GM21576 (cell line): ENCODE measurements around the gene THSD4.

Experiments used
- ATAC-seq: cut with Tn5 transposase; IDR thresholded peaks from one replicate; pipeline ENCODE4 v1.9.1; 2021; ENCODE audit warnings: mild to moderate bottlenecking, moderate library complexity; ENCODE audit not compliant: unreplicated experiment

The THSD4 gene

DNA sequence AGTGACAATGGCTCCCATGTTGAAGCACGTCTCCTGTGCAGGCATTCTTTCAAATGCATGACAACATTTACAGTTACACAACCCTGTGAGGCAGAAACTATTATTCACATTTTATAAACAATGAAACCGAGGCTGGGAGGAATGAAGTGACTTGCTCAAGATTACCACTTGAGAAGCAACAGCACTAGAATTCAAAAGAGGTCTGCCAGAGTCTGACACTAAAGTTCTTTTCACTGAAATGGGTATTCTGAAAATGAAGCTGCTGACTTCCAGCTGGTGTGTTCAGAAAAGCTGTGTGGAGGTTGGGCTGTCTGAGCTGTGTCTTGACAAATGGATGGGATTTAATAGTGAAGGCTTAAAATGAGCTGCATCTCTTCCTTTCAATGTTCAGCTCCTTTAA lies 104.4 kb downstream of the THSD4 start:
- no peak for ATAC-seq

DNA sequence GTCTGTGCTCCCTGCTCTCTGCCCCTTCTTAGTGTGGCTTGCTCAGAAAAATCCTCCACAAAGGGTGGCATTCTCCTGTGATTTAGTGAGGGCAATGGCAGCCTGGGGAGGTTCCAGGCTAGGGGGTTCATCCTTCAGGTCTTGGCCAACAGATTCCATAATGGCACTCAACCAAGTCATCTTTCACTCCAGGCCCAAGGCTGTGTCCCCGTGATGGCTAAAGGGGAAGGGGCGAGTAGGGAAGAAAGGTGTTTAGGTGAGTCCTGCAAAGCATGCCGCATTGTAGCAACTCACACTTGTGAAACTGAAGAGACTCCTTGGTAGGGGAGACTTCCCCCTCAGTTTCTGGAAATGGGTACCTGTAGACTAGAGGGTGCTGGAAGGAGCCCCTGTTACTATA lies 105.6 kb downstream of the THSD4 start:
- no peak for ATAC-seq

DNA sequence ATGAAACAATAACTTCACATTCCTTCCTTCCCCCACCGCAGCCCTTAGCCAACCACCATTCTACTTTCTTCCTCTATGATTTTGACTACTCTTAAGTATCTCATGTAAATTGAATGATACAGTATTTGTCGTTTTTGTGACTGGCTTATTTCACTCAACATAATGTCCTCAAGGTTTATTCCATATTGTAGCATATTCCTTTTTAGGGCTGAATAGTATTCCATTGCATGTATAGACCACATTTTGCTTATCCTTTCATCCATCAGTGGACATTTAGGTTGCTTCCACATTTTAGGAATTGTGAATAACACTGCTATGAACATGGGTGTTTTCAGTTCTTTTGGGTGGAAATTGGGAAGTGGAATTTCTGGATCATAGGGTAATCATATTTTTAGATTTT lies 106.1 kb downstream of the THSD4 start:
- ATAC-seq: no peak

DNA sequence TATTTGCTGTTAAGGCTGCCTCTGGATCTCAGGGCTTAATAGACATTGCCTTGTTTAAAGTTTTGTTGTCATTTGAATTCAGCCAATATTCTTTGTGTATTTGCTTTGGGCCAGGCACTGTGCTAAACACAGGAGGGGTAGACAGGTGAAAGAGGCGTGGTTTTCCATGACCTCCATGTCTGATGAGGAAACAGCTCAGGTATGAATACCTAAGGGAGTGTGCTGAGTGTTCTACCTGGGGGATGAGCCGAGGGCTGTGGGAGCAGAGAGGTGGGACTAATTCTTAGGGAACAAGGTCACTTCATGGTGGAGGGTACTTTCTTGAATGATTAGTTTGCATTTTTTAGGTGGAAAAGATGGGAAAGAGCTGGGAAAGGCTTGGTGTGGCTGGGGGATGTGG lies 108.2 kb downstream of the THSD4 start:
- no peak for ATAC-seq

DNA sequence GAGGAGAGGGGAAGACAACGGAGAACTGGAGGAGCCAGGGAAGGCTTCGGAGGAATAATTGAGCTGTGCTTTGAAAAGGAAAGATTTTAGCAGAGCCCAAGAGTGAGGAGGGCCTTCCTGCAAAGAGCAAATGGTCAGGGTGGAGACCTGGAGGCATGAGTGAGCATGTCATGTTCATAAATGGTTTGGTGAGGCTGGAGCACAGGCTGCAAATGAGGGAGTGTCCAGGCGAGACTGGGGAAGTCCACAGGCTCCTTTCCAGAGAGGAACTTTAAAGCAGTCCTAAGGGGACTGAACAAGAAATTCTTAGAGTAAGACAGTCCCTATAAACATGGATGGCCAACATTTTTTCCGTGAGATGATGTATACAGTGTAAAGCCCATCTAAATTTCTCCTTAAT lies 108.8 kb downstream of the THSD4 start:
- ATAC-seq: no peak

DNA sequence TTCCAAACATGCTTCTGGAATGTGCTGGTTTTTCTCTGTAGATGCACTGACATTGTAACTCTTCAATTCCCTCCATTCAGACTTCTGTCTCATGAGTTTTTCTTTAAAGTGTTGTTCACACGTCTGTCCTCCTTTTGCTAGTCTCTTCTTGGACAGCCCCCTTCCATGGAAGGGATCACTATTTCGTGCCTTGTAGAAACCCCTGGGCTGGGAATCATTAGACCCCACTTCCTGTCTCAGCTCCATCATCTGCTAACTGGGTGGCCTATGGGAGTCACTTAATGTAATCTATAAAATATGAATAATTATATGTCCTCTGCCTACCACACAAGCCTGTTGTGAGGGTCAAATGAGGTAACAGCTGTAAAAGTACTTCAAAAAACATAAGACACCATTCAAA lies 110.6 kb downstream of the THSD4 start:
- no peak for ATAC-seq

DNA sequence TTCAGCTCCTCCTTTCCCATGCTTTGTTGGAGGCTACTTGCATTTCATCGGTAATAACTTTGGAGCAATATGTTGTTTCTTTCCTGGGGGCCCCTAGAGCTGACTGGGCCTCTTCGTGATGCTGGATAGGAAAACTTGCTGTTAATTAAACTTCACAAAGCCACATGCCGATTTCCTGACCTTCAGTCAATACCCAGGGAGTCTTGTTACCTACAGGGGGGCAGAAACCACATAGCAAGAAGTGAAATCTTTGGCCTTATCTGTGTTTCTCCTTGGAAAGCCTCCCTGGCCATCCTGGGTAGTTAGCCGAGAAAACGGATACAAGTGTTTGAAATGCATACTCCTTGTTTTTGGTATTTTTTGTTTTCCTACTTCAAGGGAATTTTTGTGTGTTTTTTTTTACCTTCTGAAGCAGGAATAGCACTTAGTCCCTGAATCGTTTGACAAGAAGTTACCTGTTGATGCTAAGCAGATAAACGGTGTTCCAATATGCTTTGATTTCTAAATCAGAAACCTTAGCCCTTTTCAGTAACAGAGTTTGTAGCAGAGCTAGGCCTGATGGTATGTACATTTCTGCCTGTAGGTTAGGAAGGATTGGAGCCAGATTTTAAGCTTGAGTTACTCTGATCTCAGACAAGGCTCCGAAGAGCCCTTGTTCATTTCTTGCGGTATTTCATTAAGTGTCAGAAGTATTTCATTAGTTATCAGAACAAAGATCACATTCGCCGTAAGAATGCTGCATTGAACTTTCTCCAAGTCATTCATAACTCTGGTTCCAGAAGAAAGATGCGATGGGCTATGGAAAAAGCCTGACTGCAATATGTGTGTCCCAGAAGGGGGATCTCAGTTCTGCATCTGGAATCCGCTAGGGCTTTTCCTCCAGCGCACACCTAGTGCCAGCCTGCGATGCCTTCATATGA lies 111.5 kb downstream of the THSD4 start:
- no peak for ATAC-seq

DNA sequence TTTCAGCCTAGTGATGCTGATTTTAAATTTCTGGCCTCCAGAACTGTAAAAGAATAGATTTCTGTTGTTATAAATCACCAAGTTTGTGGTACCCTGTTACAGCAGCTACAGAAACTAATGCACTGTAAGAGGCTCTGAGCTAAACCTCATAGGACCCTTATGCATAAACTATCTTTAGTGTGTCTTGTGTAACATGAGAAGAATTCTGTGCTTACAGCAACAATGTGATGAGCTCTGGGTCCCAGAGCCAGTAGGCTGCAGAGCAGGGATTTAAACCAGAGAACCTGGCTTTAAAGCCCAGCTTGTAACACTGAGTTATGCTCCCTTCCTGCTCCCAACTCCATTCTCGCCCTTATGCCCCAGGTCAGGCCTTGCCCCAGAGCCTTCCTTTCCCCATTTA lies 113.1 kb downstream of the THSD4 start:
- ATAC-seq: no peak

DNA sequence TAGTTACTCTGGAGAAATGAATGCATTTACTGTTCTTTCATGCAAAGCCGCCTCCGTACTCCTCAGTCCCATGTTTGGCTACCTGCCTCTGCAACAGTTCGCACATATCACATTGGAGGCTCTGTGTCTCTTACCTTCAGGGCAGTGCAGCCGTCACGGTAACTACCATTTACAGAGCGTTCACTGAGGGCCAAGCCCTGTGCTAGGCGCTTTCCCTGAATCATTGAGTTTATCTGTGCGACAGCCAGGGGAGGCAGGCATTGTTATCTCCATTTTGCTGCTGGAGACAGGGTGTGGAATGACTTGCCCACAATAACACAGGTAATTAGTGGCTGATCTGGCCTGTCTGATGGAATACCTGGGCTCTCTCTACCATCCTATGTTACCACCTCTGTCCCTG lies 115.0 kb downstream of the THSD4 start:
- ATAC-seq: no peak

DNA sequence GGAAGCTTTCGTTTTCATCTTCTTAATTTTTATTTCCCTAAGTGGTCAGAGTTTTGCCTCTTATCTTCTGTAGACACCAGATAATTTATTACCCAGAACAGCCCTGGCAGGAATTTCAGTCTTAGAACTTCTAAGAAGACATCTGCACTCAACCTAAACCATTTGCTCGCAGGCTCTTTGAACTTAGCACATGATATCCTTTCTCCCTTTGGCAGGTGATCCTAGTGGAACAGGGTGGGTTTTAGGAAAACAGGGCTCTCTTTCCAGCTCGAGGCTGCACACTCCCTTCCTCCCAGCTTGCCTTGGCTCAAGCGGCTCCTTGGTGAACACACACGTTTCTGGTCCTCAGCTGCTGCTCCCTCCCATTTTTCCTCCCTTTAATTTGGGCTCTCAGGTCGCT lies 116.5 kb downstream of the THSD4 start:
- ATAC-seq: no peak

DNA sequence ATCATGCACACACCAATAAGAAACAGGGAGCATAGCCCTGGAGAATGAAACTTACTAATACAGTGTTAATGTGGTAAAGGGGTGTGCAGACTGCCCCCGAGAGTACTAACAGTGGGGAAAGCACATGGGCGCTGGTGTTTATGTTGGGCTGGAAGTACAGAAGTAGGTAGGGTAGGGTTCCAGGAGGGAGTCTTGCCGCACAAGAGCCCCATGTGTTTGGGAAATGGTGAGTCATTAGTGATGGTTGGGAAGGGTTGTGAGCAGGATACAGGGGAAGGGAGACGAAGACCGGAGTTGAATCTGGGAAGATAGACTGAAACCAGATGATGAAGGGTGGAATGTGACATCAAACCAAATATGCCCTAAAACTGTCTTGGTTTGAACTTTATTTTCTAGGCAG lies 117.1 kb downstream of the THSD4 start:
- no peak for ATAC-seq

DNA sequence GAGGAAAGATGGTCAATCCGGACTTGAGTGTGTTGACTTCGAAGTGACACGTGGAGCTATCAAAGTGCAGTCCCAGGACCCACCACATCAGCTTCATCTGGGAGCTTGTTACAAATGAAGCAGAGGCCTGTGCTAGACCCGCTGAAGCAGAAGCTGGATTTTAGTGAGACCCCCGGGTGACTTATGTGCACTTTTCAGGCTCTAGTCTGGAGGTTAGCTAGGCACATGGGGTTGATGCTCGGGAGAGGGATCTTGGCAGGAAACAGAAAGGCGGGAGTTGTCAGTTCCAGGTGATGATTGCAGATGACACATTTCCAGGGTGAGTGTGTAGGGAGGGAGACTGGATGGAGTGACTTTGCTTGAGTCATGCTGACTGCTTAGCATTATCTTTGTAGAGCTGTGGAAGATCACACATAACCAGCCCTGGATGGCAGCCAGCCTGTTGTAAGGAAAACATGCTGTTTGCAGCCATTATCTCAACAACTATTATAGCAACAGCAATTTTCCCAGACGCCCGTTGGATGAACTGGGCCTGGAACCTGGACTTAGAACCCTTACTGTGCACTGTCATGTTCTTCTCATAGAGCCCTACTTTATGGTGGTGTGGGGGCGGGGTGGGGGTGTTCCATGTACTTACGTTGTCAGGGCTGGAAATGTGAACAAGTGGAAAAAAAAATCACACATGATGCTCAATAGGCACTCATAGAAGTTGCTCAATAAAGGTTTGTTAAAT lies 122.4 kb downstream of the THSD4 start:
- no peak for ATAC-seq

DNA sequence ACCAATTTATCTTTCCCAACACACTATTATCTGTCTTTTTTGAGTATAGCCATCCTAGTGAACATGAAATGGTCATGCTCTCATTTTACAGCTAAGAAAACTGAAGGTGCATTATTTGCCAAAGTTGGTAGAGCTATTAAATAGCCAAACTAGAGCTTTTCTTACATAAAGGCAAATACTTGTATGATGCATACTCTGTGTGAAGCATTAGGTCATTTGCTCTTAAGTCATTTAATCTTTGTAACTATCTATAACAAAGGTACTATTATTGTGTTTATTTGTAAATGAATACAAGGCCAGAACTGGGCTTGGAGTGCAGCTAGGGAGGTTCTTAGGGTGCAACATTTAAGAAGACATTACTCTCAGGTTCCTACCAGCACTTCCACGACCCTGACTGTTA lies 123.7 kb downstream of the THSD4 start:
- ATAC-seq: no peak

DNA sequence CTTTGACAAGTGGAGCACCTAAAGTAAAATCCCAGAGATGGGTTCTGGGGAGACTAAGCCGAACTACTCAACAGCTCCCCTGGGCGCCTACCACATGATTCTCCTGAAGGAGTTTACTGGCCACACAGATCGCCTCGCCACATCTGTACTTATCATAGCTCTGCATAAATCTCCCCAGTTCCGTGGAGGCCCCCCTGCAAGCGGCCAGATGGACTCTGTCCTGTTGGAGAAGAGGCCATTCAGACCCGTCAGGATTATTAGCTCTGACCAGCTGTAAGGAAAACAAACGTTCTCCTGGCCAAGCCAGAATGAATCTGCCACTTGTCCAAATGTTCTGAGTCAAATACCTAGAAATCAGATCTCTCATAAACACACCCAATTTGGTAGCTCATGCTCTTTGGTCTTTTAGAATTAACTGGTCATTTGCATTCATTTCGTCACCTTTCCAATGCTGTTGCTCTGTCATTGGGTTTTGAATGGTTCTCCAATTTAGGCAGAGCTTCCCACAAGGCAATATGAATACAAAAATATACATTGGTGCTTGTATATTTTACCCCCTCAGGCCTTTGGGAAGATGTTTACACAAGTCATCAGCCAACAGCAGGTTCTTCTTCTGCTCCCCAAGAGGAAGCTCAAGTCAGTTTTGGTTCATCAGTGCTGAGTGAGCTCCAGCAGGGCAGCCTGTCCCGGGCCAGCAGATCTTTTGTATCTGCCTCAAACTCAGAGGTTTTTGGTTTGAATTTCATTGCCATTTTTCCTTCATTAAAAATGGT lies 124.5 kb downstream of the THSD4 start:
- ATAC-seq: no peak

DNA sequence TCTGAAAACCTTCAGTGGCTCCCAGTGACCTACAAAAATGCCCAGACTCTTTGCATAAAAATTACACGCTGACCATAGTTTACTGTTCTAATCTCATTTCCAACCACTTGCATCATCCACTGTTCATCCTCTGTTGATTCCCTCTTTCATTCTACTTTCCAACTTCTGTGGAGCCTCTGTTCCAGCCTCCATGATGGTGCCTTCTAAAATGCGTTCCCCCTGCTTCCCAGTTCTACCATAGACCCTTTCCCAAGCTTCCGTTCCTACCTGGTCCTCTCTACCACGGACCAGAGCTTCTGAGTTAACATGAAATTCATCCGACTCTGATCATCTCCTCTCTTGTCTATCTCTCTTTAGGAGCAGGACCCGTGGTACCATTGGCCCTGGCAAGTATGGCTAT lies 127.0 kb downstream of the THSD4 start:
- no peak for ATAC-seq

DNA sequence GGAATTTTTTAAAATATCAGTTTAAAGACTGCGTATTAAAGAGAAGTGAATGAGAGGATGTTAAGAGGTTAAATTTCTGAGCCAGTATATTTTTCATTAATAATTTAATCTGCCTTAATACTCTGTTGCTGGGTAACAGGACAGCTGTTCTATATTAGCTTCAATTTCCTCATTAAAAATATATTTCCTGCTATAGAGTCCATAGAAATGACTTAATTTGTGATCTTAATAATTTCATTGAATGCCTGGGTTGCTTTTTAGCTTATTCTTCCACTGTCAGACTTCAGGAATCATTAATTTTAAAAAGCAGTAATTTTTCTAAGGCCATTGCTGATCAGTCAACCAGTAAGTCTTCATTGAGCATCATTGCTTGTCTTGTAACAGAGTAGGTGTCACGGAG lies 129.0 kb downstream of the THSD4 start:
- ATAC-seq: no peak

DNA sequence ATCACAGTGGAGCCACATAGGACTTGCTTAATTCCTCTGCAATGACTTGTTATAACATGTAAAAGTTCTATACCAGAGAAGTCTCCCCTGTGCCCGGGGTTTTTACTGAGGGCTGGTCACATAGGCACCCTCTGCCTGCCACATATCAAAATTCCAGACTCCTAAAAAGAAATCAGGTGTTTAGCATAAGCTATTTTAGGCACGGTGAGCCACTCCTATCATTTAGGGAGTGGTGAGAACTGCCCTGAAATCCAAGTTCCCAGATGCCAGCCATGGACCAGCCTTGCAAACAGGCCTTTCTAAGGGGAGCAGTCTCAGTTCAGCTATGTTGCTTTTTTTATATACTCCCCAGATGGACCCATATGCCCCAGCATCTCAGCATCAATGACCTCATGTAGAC lies 130.3 kb downstream of the THSD4 start:
- ATAC-seq: no peak

DNA sequence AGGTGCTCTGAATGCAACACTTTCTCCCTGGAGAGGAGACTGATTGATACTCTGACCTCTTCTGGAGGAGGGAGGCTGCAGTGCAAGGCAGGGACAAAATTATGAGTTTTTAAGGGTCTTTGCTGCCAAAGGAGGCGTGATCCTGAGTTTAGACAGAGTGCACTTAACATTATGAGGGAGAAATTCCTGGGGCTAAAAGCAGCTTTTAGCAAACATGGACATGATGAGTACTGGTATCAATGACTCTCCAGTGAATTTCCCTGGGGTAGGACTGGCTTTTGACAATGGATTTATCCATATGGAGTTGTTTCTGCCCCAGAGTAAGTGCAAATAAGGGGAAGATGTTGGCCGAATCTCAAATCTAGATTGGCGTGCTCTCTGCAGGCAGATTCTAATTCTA lies 133.1 kb downstream of the THSD4 start:
- no peak for ATAC-seq

DNA sequence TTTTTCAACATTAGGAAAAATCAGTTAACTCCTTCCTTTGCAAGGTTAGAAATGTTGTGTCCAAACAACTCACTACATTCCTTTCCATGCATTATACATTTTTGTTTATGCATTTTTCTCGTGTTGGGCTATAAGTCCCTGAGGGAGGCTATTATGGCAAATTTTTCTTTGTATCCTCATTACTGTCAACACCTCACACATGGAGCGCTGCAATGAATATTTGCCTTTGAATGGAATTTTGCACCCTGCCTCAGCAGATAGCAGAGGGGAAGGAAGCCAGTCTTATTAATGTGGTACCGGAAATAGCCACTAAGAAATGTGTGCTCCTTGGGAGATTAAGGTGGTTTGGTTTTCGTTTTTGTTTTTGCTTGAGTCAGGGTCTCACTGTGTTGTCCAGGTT lies 134.7 kb downstream of the THSD4 start:
- ATAC-seq: no peak

DNA sequence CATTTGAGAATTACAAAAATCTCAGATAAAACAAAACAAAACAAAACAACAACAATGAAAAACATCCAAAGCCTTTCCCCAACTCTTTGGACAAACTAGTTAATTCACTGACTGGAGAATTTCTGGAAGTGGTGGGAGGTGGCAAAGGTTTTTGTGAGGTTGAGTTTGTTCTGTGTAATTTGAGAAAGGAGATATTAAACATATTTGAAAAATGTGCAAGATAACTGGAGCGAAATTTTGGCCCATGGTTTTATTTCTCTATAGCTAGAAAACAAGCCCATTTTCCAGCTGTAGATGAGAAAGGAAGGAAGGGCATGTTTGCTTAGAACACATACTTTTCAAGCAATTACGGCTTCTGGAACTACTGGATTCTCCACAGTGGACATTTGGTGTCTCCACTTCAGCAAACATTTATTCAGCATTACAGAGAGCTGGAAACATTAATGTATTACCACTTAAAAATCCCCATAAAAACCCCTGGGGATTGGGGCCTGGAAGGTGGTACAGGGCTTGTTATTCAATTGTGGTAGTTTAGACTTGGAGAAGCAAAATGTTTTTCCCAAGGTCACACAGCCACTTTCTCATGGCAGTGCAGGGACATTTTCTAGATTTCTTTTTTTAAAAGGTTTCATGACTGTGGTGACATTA lies 135.8 kb downstream of the THSD4 start:
- no peak for ATAC-seq

DNA sequence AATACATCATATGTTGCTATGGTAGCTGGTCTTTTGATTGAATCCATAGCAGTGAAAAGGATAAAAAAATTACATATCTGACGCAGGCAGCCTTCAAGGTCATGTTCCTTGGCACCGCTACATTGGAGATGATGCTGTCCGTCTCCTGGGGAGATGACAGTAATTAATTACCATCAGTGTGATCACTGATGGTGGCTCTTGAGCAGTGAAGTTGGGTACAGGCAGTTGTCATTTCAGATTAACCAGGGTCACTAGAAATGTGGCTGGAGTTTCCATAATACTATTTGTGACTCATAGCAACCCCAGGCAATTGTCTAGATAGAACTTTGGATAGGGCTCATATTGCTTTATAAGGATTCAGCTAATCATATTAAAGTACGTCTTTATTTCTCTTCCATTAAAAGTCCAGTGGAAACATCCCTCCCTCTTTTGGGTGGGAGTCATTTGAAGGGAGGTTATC lies 136.3 kb downstream of the THSD4 start:
- ATAC-seq: no peak
